CD4-positive, alpha-beta T cell treated with Interleukin-12 subunit alpha and Interleukin-12 subunit beta, for 1 hour (primary cell): ENCODE measurements around the gene GRIPAP1.
"Not testable (repeated sequence)": the region's sequence is repeated elsewhere in the genome, so short reads cannot be mapped to it uniquely, and the experiment has no call there.

ENCODE experiments used
- DNase-seq: peaks from one replicate; pipeline ENCODE4 v3.0.0-alpha.2; 2020

The GRIPAP1 gene

DNA sequence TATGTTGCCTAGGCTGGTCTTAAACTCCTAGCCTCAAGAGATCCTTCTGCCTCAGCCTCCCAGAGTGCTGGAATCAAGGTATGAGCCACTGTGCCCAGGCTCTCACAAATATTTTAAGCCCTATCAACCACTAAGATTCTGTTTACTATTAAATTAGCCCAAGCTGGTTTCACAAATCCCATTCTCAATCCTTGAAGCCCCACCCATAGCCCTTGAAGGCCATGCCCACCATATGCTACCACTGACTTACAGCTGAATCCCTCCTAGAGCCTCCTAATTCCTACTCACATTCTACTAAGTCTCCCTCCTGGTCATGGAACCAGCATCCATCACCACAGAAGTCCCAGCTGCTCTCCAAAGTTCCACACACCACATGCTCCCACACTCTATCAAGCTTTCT lies 9.7 kb downstream of the GRIPAP1 start:
- DNase-seq = no peak

GRCh38 chrX:48989483-48989882 lies 12.6 kb downstream of the GRIPAP1 start:
- DNase-seq = no peak

DNA sequence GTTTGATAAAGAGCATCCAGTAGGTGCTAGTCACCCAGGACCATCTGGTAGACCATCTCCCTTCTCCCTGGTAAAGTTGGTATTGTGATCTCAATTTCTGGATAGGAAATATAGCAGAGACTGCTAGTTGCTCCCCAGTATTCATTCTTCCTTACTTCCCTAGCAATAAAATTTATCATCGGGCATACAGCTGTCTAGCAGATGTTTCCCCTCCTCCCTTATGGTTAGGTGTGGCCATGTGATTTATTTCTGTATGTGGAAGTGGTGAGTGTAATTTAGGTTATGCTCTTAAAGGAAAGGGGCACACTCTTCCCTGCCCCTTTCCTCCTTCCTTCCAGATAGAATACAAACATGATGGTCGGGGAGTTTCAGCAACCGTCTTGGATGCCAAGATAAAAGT lies 18.2 kb downstream of the GRIPAP1 start:
- DNase-seq = no peak

- DNase-seq = no peak
Observed at GRCh38 chrX:48983081-48983480, 19.0 kb downstream of the GRIPAP1 start.

DNA sequence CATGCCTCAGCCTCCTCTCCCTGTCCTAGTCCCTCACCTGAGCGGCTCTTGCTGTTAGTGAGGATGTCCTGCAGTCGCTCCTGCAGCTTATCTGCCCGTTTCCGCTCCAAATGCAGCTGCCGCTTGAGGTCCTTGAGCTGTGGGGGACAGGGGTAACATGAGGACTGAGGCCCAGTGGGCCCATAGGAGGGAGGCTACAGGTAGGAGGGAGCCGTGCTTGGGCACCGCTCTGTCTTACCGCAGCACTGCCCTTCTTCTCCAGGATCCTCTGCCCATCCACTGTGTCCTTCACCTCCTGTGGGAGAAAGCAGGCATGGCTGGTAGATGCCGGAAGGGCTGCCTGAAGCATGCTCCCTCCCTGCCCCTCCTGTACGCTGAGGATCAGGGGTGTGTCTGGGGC lies 20.9 kb downstream of the GRIPAP1 start:
- no peak for DNase-seq

GRCh38 chrX:48980341-48980740 lies 21.7 kb downstream of the GRIPAP1 start:
- not testable (repeated sequence) for DNase-seq

GRCh38 chrX:48978226-48978625 lies 23.8 kb downstream of the GRIPAP1 start:
- DNase-seq = no peak

- no peak for DNase-seq
Observed at GRCh38 chrX:48976086-48976485, 26.0 kb downstream of the GRIPAP1 start.

DNA sequence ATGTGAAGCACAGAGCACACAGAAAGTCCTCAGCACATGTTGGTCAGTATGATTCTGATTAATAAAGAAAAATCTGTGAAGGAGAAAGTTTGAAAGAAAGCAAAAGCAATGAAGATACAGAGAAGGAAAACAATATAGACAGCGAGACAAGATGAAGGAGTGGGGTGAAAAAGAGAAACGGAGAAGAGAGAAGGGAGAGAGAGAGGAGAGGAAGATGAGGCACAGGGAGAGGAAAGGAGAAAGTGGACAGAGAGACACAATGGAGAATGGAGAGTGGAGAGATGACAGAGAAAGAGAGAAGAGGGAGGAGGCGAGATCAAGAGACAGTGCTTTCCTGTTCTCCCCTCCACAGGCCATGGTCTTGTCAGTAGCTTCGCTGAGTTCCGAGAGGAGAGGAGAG lies 26.5 kb downstream of the GRIPAP1 start:
- DNase-seq = no peak

- no peak for DNase-seq
Observed at GRCh38 chrX:48975041-48975440, 27.0 kb downstream of the GRIPAP1 start.

GRCh38 chrX:48974574-48974973 lies 27.5 kb downstream of the GRIPAP1 start:
- DNase-seq = no peak

DNA sequence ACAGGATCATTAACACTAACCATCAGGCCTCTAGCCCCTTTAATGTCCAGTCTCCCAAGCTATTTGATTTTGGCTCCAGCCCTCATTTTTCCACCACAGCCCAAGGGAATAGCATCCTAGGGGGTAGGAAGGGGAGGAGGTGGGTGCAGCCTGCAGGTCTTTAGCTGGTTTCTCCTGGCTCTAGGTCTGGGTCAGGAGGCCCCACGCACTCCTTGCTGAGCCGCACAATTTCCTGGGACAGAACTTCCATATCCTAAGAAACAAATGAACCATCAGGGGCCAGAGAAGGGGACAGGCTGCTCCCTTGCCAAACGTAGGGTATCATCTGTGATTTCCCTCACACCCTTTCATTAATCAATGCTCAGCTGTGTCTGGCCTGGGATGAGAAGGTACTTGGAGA lies 28.0 kb downstream of the GRIPAP1 start:
- DNase-seq = no peak

- peak; percentile 43 for DNase-seq
Observed at GRCh38 chrX:48972220-48973164, 29.6 kb downstream of the GRIPAP1 start.

- no peak for DNase-seq
Observed at GRCh38 chrX:48971249-48972219, 30.5 kb downstream of the GRIPAP1 start, which contains the start of gene KCND1. Gene KCND1, minus strand, starts transcription at chrX:48971844. Its CDS starts 1,573 bp downstream, at chrX:48970271.

DNA sequence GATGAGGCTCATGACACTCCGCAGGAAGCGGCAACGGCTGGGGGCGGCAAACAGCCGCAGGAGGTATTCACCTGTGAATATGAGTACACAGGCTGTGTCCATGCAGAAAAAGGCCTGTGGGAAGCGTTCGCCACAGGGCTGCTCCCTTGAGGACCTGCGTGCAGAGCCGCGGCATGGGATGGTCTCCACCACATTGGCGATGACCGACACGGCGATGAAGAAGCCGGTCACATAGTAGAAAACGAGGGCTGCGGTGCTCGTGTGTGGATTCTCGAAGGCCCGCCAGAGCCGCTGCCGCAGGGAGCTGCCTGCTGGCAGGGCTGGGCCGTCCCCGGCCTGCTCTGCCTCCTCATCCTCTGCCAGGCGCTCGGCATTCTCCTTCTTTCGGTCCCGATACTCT lies 32.6 kb downstream of the GRIPAP1 start:
- no peak for DNase-seq

- no peak for DNase-seq
Observed at GRCh38 chrX:48968377-48968776, 33.7 kb downstream of the GRIPAP1 start.

GRCh38 chrX:48966796-48967579 lies 35.1 kb downstream of the GRIPAP1 start:
- no peak for DNase-seq

- DNase-seq = no peak
Observed at GRCh38 chrX:48965959-48966358, 36.1 kb downstream of the GRIPAP1 start.

- no peak for DNase-seq
Observed at GRCh38 chrX:48961585-48962091, 40.4 kb downstream of the GRIPAP1 start.

DNA sequence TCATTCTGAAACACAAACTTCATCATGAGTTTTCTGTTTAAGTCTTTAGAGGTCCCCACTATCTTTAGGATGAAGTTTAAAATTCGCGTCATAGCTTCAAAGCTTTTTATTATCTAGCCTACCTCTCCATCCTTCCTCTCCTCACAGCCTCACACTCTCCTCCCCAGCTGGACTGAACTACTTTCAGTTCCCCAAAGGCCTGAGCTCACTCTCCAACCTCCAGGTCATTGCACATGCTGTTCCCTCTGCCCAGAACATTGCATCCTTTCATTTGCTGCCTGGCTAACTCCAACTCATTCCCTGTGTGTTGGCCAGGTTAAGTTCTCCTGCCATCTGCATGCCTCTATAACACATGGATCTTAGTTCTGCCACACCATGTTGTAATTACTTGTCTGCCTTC lies 41.8 kb downstream of the GRIPAP1 start:
- no peak for DNase-seq

DNA sequence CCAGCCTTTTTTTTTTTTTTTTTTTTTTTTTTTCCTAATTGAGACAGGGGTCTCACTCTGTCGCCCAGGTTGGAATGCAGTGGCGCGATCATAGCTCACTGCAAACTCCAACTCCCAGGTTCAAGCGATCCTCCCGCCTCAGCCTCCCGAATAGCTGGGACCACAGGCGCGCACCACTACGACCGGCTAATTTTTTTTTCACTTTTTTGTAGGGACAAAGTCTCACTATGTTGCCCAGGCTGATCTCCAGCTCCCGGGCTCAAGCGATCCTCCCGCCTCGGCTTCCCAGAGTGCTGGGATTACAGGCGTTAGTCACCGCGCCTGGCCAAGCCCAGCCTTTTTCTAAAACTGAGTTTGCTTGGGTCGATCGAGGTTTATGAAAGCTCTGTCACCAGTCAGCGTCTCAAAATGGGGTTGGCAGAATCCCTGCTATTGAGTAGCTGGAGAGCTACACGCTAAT lies 43.4 kb downstream of the GRIPAP1 start:
- peak; percentile 35 for DNase-seq
